ENCODE results near the gene OR51B4. TPM values are rescaled to one million over a fixed set of nuclear protein-coding genes. Genes with fewer than 3 reads are reported as not detected.

The OR51B4 gene
- not detected in 2 replicates for total RNA-seq

GRCh38 chr11:5301846-5302245 is at the start of gene OR51B4:
Gene OR51B4 (minus strand): TSS chr11:5301946. CDS start chr11:5301946, 0 bp downstream.

GRCh38 chr11:5351208-5351607 is 49.5 kb upstream of the OR51B4 start, which contains the start of gene OR51B6:
Gene OR51B6 (plus strand): TSS chr11:5351508. CDS start chr11:5351508, 0 bp downstream.

GRCh38 chr11:5343474-5344335 is 42.0 kb upstream of the OR51B4 start, which contains the start of gene OR51B5:
Gene OR51B5 (minus strand): TSS chr11:5343524. CDS start chr11:5343524, 0 bp downstream.

GRCh38 chr11:5324197-5324596 is 22.5 kb upstream of the OR51B4 start, which contains the start of gene OR51B2:
Gene OR51B2 (minus strand): TSS chr11:5324297. CDS start chr11:5324297, 0 bp downstream.

GRCh38 chr11:5269715-5270147 is 32.0 kb downstream of the OR51B4 start, which contains the start of gene HBE1:
Gene HBE1 (minus strand): TSS chr11:5269945. CDS start chr11:5269890, 55 bp downstream.

GRCh38 chr11:5254646-5255413 is 46.9 kb downstream of the OR51B4 start, which contains the start of gene HBG2:
Gene HBG2 (minus strand): TSS chr11:5254781. CDS start chr11:5254728, 53 bp downstream.

Other genes with a start within 250 kb of the OR51B4 start
- gene OR52E2, start 242.3 kb downstream of the OR51B4 start, total RNA-seq, result not detected in 2 replicates
- gene OR52E1, start 232.4 kb downstream of the OR51B4 start, total RNA-seq, result not detected in 2 replicates
- gene OR52A5, start 163.6 kb downstream of the OR51B4 start, total RNA-seq, result not detected in 2 replicates
- not detected in 2 replicates for gene OR52A1, start 147.2 kb downstream of the OR51B4 start, total RNA-seq
- not detected in 2 replicates for gene OR51V1, start 101.3 kb downstream of the OR51B4 start, total RNA-seq
- not detected in 2 replicates for gene HBB, start 74.9 kb downstream of the OR51B4 start, total RNA-seq
- gene HBD, start 67.5 kb downstream of the OR51B4 start, total RNA-seq, result not detected in 2 replicates
- not detected in 2 replicates for gene HBG1, start 52.1 kb downstream of the OR51B4 start, total RNA-seq
- not detected in 2 replicates for gene HBG2, start 47.2 kb downstream of the OR51B4 start, total RNA-seq
- gene HBE1, start 32.0 kb downstream of the OR51B4 start, total RNA-seq, result not detected in 2 replicates
- not detected in 2 replicates for gene OR51B2, start 22.4 kb upstream of the OR51B4 start, total RNA-seq
- gene OR51B5, start 41.6 kb upstream of the OR51B4 start, total RNA-seq, result not detected in 2 replicates
- not detected in 2 replicates for gene OR51B6, start 49.6 kb upstream of the OR51B4 start, total RNA-seq
- not detected in 2 replicates for gene OR51M1, start 81.9 kb upstream of the OR51B4 start, total RNA-seq
- not detected in 2 replicates for gene OR51Q1, start 120.2 kb upstream of the OR51B4 start, total RNA-seq
- not detected in 2 replicates for gene OR51I1, start 139.6 kb upstream of the OR51B4 start, total RNA-seq
- gene OR51I2, start 147.4 kb upstream of the OR51B4 start, total RNA-seq, result not detected in 2 replicates
- not detected in 2 replicates for gene OR52D1, start 186.7 kb upstream of the OR51B4 start, total RNA-seq
- gene UBQLN3, start 208.0 kb upstream of the OR51B4 start, total RNA-seq, result not detected in 2 replicates
- gene UBQLNL, start 214.8 kb upstream of the OR51B4 start, total RNA-seq, result not detected in 2 replicates
- not detected in 2 replicates for gene OR52H1, start 246.6 kb upstream of the OR51B4 start, total RNA-seq